ENCODE measurements around the gene OR6C65.

- TF ChIP-seq POLR2A (IDR thresholded peaks at IDR 0.05; ENCODE audit: low read depth, low read length) (no peak), POLR2AphosphoS5 (IDR thresholded peaks at IDR 0.05; ENCODE audit: low read depth, low read length) (no peak)
Observed at GRCh38 chr12:55425954-55426353, 25.6 kb downstream of the OR6C65 start, which contains the start of gene OR6C76.

Data from GM12892 (cell line).